Stimulated activated CD4-positive, alpha-beta T cell treated with anti-CD3 and anti-CD28 coated beads, Interleukin-2, amount 100 ng/mL, for 24 hours (primary cell): ENCODE data around the gene SLC23A2.

Source experiments
- DNase-seq, 2 donors: peaks; one replicate each; pipeline ENCODE4 v3.0.0-alpha.2; 2020

Gene SLC23A2

GRCh38 chr20:4837760-4838159 is 163.6 kb downstream of the SLC23A2 start:
- no peak for DNase-seq

GRCh38 chr20:4836935-4837334 is 164.4 kb downstream of the SLC23A2 start:
- no peak for DNase-seq

GRCh38 chr20:4836473-4836872 is 164.8 kb downstream of the SLC23A2 start:
- no peak for DNase-seq

- no peak for DNase-seq
Observed at GRCh38 chr20:4835244-4836177, 165.8 kb downstream of the SLC23A2 start.

GRCh38 chr20:4833074-4833728 is 168.1 kb downstream of the SLC23A2 start:
- DNase-seq = no peak

GRCh38 chr20:4832469-4832868 is 168.8 kb downstream of the SLC23A2 start:
- DNase-seq = no peak

GRCh38 chr20:4830696-4831095 is 170.6 kb downstream of the SLC23A2 start:
- no peak for DNase-seq

- no peak for DNase-seq
Observed at GRCh38 chr20:4830259-4830658, 171.1 kb downstream of the SLC23A2 start.

GRCh38 chr20:4829514-4830215 is 171.6 kb downstream of the SLC23A2 start:
- no peak for DNase-seq

GRCh38 chr20:4828830-4829513 is 172.3 kb downstream of the SLC23A2 start:
- DNase-seq = no peak

GRCh38 chr20:4821590-4821989 is 179.7 kb downstream of the SLC23A2 start:
- DNase-seq = no peak

GRCh38 chr20:4820806-4821518 is 180.3 kb downstream of the SLC23A2 start:
- DNase-seq = no peak

- no peak for DNase-seq
Observed at GRCh38 chr20:4819901-4820300, 181.4 kb downstream of the SLC23A2 start.

- DNase-seq = no peak
Observed at GRCh38 chr20:4817230-4817671, 184.1 kb downstream of the SLC23A2 start.

GRCh38 chr20:4815628-4816027 is 185.7 kb downstream of the SLC23A2 start:
- no peak for DNase-seq

GRCh38 chr20:4814696-4815252 is 186.5 kb downstream of the SLC23A2 start:
- peak; percentile 62 to 74 for DNase-seq

- DNase-seq = no peak
Observed at GRCh38 chr20:4813863-4814695, 187.2 kb downstream of the SLC23A2 start.

- DNase-seq = peak; percentile 40 to 45
Observed at GRCh38 chr20:4813076-4813862, 188.0 kb downstream of the SLC23A2 start.

- peak; percentile 13 to 23 for DNase-seq
Observed at GRCh38 chr20:4812641-4813075, 188.7 kb downstream of the SLC23A2 start.

GRCh38 chr20:4812216-4812615 is 189.1 kb downstream of the SLC23A2 start:
- peak in 1 of 2 donors; percentile 19 for DNase-seq
